ENCODE results near the gene ORM2.
A peak's percentile ranks its signal among the peaks of the same experiment; 100 is the strongest.

Gene ORM2

GRCh38 chr9:114334490-114334889 is 4.8 kb downstream of the ORM2 start:
- Histone ChIP-seq H3K4me1 (ENCODE audit: control insufficient read depth, insufficient read depth, low read length) (no peaks in the 10 kb centered on the region), H3K4me3 (ENCODE audit: low read length in 2 of 2) (no peak overlapping the region), H3K9ac (ENCODE audit: low read length in 2 of 2) (no peak overlapping the region), H3K27me3 (ENCODE audit: control insufficient read depth in 1 of 2, insufficient read depth in 2 of 2, low read length in 2 of 2) (no peaks in the 10 kb centered on the region), H3K27ac (ENCODE audit: low read length) (no peak overlapping the region), H3K9me3 (ENCODE audit: control insufficient read depth in 2 of 2, low read length in 2 of 2) (no peaks in the 10 kb centered on the region), H3K36me3 (ENCODE audit: control insufficient read depth in 2 of 2, insufficient read depth in 2 of 2, low read length in 2 of 2) (peaks cover 17 to 21% of the 10 kb centered on the region in 2 donors)

- no peak overlapping the region for H3K9ac ChIP-seq (ENCODE audit: low read length in 2 of 2)
- H3K27me3 ChIP-seq (ENCODE audit: control insufficient read depth in 1 of 2, insufficient read depth in 2 of 2, low read length in 2 of 2): no peaks in the 10 kb centered on the region
- no peak overlapping the region for H3K27ac ChIP-seq (ENCODE audit: low read length)
- H3K36me3 ChIP-seq (ENCODE audit: control insufficient read depth in 2 of 2, insufficient read depth in 2 of 2, low read length in 2 of 2): peaks cover 29% of the 10 kb centered on the region in 2 donors
- H3K4me3 ChIP-seq (ENCODE audit: low read length in 2 of 2): no peak overlapping the region
- no peaks in the 10 kb centered on the region for H3K4me1 ChIP-seq (ENCODE audit: control insufficient read depth, insufficient read depth, low read length)
- H3K9me3 ChIP-seq (ENCODE audit: control insufficient read depth in 2 of 2, low read length in 2 of 2): no peaks in the 10 kb centered on the region
Measured at GRCh38 chr9:114335745-114336144, 6.1 kb downstream of the ORM2 start.

DNA sequence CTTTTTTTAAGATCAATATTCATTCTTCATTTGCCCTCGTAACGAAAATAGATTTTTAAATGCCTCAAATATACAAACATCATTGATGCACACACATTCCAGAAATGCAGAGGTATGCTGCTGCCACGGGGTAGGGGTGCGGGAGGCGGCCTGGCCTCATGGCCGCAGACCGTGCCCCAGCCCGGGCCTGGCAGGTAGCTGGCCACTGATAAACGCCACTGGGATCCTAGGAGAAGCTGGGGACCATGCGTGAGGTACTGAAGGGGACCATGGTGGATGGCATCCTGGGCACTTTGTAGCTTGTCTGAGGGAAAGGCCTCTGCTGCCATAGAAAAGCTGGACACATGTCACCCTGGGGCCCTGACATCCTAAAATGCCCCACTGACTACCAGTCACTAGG is 6.5 kb downstream of the ORM2 start:
- H3K27ac ChIP-seq (ENCODE audit: low read length): no peak overlapping the region
- peaks cover 32 to 33% of the 10 kb centered on the region in 2 donors for H3K36me3 ChIP-seq (ENCODE audit: control insufficient read depth in 2 of 2, insufficient read depth in 2 of 2, low read length in 2 of 2)

DNA sequence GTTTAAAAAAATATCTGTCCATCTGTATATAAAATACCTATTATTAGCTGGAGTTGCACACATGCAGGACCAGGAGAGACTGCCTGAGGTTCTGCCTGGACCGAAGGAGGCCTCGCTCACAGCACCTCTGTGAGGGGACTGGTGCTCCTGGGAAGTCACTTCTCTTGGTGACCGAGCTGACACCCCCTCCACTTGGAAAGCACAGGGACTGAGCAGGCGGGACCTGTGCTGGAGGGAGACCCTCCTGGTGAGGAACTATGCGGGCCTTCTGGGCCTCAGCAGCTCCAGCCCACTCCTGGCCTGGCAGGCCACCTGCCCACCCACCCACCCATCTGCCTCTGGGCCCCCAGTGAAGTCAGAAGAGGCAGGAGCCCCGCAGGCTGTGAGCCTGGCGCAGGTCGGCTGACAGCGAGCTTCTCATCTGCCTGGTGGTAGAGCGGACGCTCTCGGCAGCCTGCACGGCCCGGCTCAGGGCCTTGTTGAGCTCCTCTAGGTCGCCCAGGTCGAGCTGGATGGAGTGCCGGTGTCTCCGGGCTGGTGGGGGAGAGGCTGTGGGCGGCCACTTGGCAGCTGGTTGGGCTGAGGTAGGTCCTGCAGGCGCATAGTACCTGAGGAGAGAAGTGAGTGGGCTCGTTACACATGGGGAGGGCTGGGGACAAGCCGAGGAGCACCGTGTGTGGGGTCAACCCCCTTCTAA is 7.2 kb downstream of the ORM2 start:
- peaks cover 36 to 39% of the 10 kb centered on the region in 2 donors for H3K36me3 ChIP-seq (ENCODE audit: control insufficient read depth in 2 of 2, insufficient read depth in 2 of 2, low read length in 2 of 2)

More for the DNA sequence above, 6.5 kb downstream of the ORM2 start:
- H3K27me3 ChIP-seq (ENCODE audit: control insufficient read depth in 1 of 2, insufficient read depth in 2 of 2, low read length in 2 of 2): no peaks in the 10 kb centered on the region
- no peaks in the 10 kb centered on the region for H3K4me1 ChIP-seq (ENCODE audit: control insufficient read depth, insufficient read depth, low read length)
- H3K4me3 ChIP-seq (ENCODE audit: low read length in 2 of 2): no peak overlapping the region
- no peak overlapping the region for H3K9ac ChIP-seq (ENCODE audit: low read length in 2 of 2)
- no peaks in the 10 kb centered on the region for H3K9me3 ChIP-seq (ENCODE audit: control insufficient read depth in 2 of 2, low read length in 2 of 2)

GRCh38 chr9:114338187-114338586 is 8.5 kb downstream of the ORM2 start:
- Histone ChIP-seq H3K4me3 (ENCODE audit: low read length in 2 of 2) (no peak overlapping the region), H3K9me3 (ENCODE audit: control insufficient read depth in 2 of 2, low read length in 2 of 2) (no peaks in the 10 kb centered on the region), H3K9ac (ENCODE audit: low read length in 2 of 2) (no peak overlapping the region), H3K36me3 (ENCODE audit: control insufficient read depth in 2 of 2, insufficient read depth in 2 of 2, low read length in 2 of 2) (peaks cover 41 to 49% of the 10 kb centered on the region in 2 donors), H3K27ac (ENCODE audit: low read length) (no peak overlapping the region), H3K4me1 (ENCODE audit: control insufficient read depth, insufficient read depth, low read length) (no peaks in the 10 kb centered on the region), H3K27me3 (ENCODE audit: control insufficient read depth in 1 of 2, insufficient read depth in 2 of 2, low read length in 2 of 2) (no peaks in the 10 kb centered on the region)

More for the DNA sequence above, 7.2 kb downstream of the ORM2 start:
- H3K9ac ChIP-seq (ENCODE audit: low read length in 2 of 2): no peak overlapping the region
- H3K27ac ChIP-seq (ENCODE audit: low read length): no peak overlapping the region
- H3K4me1 ChIP-seq (ENCODE audit: control insufficient read depth, insufficient read depth, low read length): no peaks in the 10 kb centered on the region
- no peaks in the 10 kb centered on the region for H3K9me3 ChIP-seq (ENCODE audit: control insufficient read depth in 2 of 2, low read length in 2 of 2)
- H3K27me3 ChIP-seq (ENCODE audit: control insufficient read depth in 1 of 2, insufficient read depth in 2 of 2, low read length in 2 of 2): no peaks in the 10 kb centered on the region
- no peak overlapping the region for H3K4me3 ChIP-seq (ENCODE audit: low read length in 2 of 2)

DNA sequence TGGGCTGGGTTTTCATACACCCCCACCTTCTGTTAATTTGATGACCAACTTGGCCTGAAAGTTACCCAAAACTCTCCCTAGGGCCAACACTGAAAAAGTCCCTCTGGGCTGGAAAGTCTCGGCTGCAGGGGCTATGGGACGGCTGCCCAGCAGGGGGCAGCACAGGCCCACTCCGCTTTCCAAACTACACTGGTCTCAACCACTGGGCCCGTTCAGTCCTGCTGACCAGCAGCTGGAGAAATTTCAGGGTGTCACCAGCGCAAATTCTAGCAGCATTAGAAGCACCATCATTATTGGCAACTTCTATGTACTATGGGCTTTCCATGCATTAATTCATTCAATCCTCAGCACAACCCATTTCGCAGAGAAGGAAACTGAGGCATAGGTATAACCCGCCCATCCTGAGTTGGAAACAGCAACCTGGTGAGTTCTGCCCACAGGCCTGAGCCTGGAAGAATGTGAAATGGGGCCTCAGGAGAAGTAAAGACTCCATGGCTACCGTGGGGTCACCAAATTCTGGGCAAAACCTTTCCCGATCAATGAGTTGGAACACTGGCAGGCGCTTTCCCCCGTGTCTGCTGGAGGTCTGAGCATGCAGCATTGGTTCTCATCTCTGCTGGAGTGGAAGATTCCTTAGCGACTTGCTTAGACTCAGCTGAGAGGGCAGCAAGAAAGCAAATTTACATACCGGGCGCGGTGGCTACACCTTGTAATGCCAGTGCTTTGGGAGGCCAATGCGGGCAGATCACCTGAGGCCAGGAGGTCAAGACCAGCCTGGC is 9.7 kb downstream of the ORM2 start:
- H3K4me3 ChIP-seq (ENCODE audit: low read length in 2 of 2): no peak overlapping the region
- no peak overlapping the region for H3K27ac ChIP-seq (ENCODE audit: low read length)
- H3K36me3 ChIP-seq (ENCODE audit: control insufficient read depth in 2 of 2, insufficient read depth in 2 of 2, low read length in 2 of 2): peaks cover 42 to 52% of the 10 kb centered on the region in 2 donors
- no peaks in the 10 kb centered on the region for H3K27me3 ChIP-seq (ENCODE audit: control insufficient read depth in 1 of 2, insufficient read depth in 2 of 2, low read length in 2 of 2)
- no peaks in the 10 kb centered on the region for H3K9me3 ChIP-seq (ENCODE audit: control insufficient read depth in 2 of 2, low read length in 2 of 2)
- H3K9ac ChIP-seq (ENCODE audit: low read length in 2 of 2): no peak overlapping the region
- H3K4me1 ChIP-seq (ENCODE audit: control insufficient read depth, insufficient read depth, low read length): peaks cover 9% of the 10 kb centered on the region

GRCh38 chr9:114341152-114341830 is 11.6 kb downstream of the ORM2 start:
- Histone ChIP-seq H3K9me3 (ENCODE audit: control insufficient read depth in 2 of 2, low read length in 2 of 2) (no peaks in the 10 kb centered on the region), H3K4me3 (ENCODE audit: low read length in 2 of 2) (no peak overlapping the region), H3K9ac (ENCODE audit: low read length in 2 of 2) (no peak overlapping the region), H3K27ac (ENCODE audit: low read length) (no peak overlapping the region), H3K4me1 (ENCODE audit: control insufficient read depth, insufficient read depth, low read length) (peaks cover 10% of the 10 kb centered on the region), H3K27me3 (ENCODE audit: control insufficient read depth in 1 of 2, insufficient read depth in 2 of 2, low read length in 2 of 2) (no peaks in the 10 kb centered on the region), H3K36me3 (ENCODE audit: control insufficient read depth in 2 of 2, insufficient read depth in 2 of 2, low read length in 2 of 2) (peaks cover 44 to 61% of the 10 kb centered on the region in 2 donors)

DNA sequence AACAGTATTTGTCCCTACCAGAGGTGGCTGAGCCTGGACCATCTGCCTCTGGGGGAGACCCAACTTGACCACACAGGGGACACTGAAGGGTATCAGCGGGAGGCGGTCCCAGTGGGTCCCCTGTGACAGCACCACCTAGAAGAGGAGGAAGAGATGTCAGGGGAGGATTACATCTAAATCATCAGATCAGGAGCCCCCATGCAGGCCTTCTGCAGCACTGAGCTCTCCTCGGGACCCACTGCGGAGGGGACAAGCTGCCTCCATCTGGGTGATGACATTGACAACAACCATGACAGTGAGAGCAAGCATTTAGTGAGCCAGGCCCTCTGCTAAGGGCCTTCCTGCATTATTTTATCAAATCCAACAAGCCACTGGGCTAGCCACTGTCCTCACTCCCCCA is 12.3 kb downstream of the ORM2 start:
- Histone ChIP-seq H3K4me3 (ENCODE audit: low read length in 2 of 2) (no peak overlapping the region), H3K27ac (ENCODE audit: low read length) (no peak overlapping the region), H3K27me3 (ENCODE audit: control insufficient read depth in 1 of 2, insufficient read depth in 2 of 2, low read length in 2 of 2) (no peaks in the 10 kb centered on the region), H3K4me1 (ENCODE audit: control insufficient read depth, insufficient read depth, low read length) (peaks cover 10% of the 10 kb centered on the region), H3K9ac (ENCODE audit: low read length in 2 of 2) (no peak overlapping the region), H3K9me3 (ENCODE audit: control insufficient read depth in 2 of 2, low read length in 2 of 2) (no peaks in the 10 kb centered on the region), H3K36me3 (ENCODE audit: control insufficient read depth in 2 of 2, insufficient read depth in 2 of 2, low read length in 2 of 2) (peaks cover 47 to 67% of the 10 kb centered on the region in 2 donors)

DNA sequence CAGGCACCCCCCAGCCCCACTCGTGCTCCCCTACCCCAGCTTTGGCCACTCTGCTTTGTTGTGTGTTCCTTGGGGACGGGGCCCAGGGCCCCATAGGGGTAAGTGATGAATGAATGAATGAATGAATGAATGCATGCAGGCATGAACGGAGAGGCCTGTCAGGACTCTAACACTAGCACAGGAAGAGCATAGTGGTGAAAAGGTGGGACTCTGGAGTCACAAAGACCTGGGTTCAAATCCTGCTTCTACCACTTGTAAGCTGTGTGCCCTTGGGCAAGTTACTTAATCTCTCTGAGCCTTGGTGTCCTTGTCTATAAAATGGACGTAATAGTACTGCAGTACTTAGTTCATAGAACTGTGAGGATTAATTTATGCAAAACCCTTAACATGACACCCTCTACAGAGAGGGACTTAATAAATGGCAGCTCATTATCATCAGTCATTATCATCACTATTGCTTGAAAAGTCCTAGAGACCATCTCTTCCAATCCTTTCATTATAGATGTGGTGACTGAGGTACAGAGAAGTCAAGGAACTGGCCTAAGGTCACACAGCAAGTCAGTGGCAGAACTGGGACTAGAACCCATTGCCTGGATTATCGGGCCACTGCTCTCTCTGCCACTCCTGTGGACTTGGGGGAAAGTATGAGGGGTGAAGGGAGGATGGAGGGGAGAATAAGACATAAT is 13.2 kb downstream of the ORM2 start:
- Histone ChIP-seq H3K27ac (ENCODE audit: low read length) (peak overlapping the region; percentile 88), H3K4me3 (ENCODE audit: low read length in 2 of 2) (no peak overlapping the region), H3K27me3 (ENCODE audit: control insufficient read depth in 1 of 2, insufficient read depth in 2 of 2, low read length in 2 of 2) (no peaks in the 10 kb centered on the region), H3K36me3 (ENCODE audit: control insufficient read depth in 2 of 2, insufficient read depth in 2 of 2, low read length in 2 of 2) (peaks cover 44 to 70% of the 10 kb centered on the region in 2 donors), H3K4me1 (ENCODE audit: control insufficient read depth, insufficient read depth, low read length) (peaks cover 15% of the 10 kb centered on the region), H3K9me3 (ENCODE audit: control insufficient read depth in 2 of 2, low read length in 2 of 2) (no peaks in the 10 kb centered on the region), H3K9ac (ENCODE audit: low read length in 2 of 2) (no peak overlapping the region)

DNA sequence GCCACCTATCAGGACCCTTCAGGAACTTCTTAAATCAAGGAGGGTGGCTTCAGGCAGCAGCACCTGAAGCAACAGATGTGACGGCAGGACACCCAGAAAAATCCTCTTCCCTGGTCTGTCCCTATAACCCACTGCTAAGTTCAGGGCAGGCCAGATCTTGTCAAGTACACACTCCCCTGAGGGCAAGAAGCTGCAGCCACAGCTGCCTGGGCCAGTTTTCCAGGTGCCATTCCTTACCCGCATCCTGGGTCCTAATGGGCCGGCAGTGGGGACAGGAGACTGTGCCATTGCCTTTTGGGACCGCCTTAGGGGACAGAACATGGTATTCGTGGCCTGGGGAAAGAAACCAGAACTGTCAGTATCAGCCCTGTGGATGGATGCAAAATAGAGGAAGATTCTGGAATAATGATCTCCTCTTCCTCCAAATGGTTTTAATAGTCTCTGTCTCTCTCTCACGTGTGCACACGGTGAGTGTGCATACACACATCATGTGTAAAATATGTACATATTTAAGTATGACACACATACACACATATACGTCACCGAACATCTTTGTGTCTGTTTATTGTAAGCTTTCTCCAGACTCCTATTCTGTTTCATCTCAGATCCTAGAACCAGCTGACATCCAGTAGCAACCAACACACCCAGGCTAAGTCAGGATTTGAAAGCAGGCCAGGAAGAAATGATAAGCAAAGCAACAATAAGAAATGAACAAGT is 14.0 kb downstream of the ORM2 start:
- H3K9me3 ChIP-seq (ENCODE audit: control insufficient read depth in 2 of 2, low read length in 2 of 2): no peaks in the 10 kb centered on the region
- H3K9ac ChIP-seq (ENCODE audit: low read length in 2 of 2): peak overlapping the region; percentile 36 to 42
- peaks cover 22% of the 10 kb centered on the region for H3K4me1 ChIP-seq (ENCODE audit: control insufficient read depth, insufficient read depth, low read length)
- no peaks in the 10 kb centered on the region for H3K27me3 ChIP-seq (ENCODE audit: control insufficient read depth in 1 of 2, insufficient read depth in 2 of 2, low read length in 2 of 2)
- peak overlapping the region; percentile 88 for H3K27ac ChIP-seq (ENCODE audit: low read length)
- peaks cover 37 to 68% of the 10 kb centered on the region in 2 donors for H3K36me3 ChIP-seq (ENCODE audit: control insufficient read depth in 2 of 2, insufficient read depth in 2 of 2, low read length in 2 of 2)
- no peak overlapping the region for H3K4me3 ChIP-seq (ENCODE audit: low read length in 2 of 2)
